Suprapubic skin (tissue), 4 donors: ENCODE measurements around the gene CNNM2. TPM values are rescaled to one million over a fixed set of nuclear protein-coding genes. Genes with fewer than 3 reads are reported as not detected.

Source experiments
- DNase-seq, 2 donors: peaks; one replicate each; pipeline ENCODE4 v3.0.0-alpha.2; 2019; ENCODE audit warnings: low spot score in 2 of 2
- H3K27ac ChIP-seq: fragments of 200-600 bp; sonication (generic); one replicate; pipeline ENCODE4 v1.5.1; 2019
- H3K27me3 ChIP-seq: fragments of 200-600 bp; sonication (generic); one replicate; pipeline ENCODE4 v1.5.1; 2019
- H3K36me3 ChIP-seq: fragments of 200-600 bp; sonication (generic); one replicate; pipeline ENCODE4 v1.5.1; 2019
- H3K4me1 ChIP-seq: fragments of 200-600 bp; sonication (generic); one replicate; pipeline ENCODE4 v1.5.1; 2019
- H3K4me3 ChIP-seq: fragments of 200-600 bp; sonication (generic); one replicate; pipeline ENCODE4 v1.5.1; 2019; ENCODE audit warnings: mild to moderate bottlenecking
- H3K9me3 ChIP-seq: fragments of 200-600 bp; sonication (generic); one replicate; pipeline ENCODE4 v1.5.1; 2019
- CTCF ChIP-seq, 2 donors: fragments of 200-600 bp in 1 of 2; fragments of 450-650 bp in 1 of 2; sonication (generic) in 1 of 2; IDR thresholded peaks; one replicate each; pipeline ENCODE4 v1.5.1; 2016 to 2019; ENCODE audit warnings: antibody characterized with exemption in 2 of 2, mild to moderate bottlenecking in 1 of 2, moderate library complexity in 1 of 2
- EP300 ChIP-seq: sonication (generic); formaldehyde crosslinking; IDR thresholded peaks from one replicate; pipeline ENCODE4 v1.6.1; 2017; ENCODE audit warnings: antibody characterized with exemption
- POLR2A ChIP-seq, 2 donors: fragments of 450-650 bp; IDR thresholded peaks; one replicate each; pipeline ENCODE4 v1.6.1; 2017; ENCODE audit warnings: antibody characterized with exemption in 2 of 2, mild to moderate bottlenecking in 2 of 2, moderate library complexity in 2 of 2
- POLR2AphosphoS5 ChIP-seq, 3 donors: sonication (generic); formaldehyde crosslinking; IDR thresholded peaks; one replicate each; pipeline ENCODE4 v1.6.1; 2017; ENCODE audit warnings: antibody characterized with exemption in 3 of 3
- WGBS: methylation state at CpG from one replicate; pipeline ENCODE4 v1.1.5; 2018; 5-methylcytosine and 5-hydroxymethylcytosine counted together
- total RNA-seq, 4 donors: library from RNA; depleted of rRNA; stranded (reverse); fragments of >200 nt; gene quantifications; one replicate each; pipeline ENCODE4 v1.1.0, GENCODE V29; 2016

CNNM2 gene
- total RNA-seq, 4 donors from 2014 or later, result 8.7 to 16.9 (median 12.9) TPM

GRCh38 chr10:102982296-102982695 lies 64.2 kb downstream of the CNNM2 start:
- H3K36me3 ChIP-seq, result no peaks in the 10 kb centered on the region
- H3K9me3 ChIP-seq, result no peaks in the 10 kb centered on the region
- no peak overlapping the region for H3K4me3 ChIP-seq
- TF ChIP-seq POLR2A (IDR thresholded peaks at IDR 0.05), result no peak
- TF ChIP-seq POLR2AphosphoS5 (IDR thresholded peaks at IDR 0.05), result no peak
- TF ChIP-seq EP300, result no peak
- no peak for TF ChIP-seq CTCF (IDR thresholded peaks at IDR 0.05)
- DNase-seq, result no peak
- peaks cover 12% of the 10 kb centered on the region for H3K4me1 ChIP-seq
- no peaks in the 10 kb centered on the region for H3K27me3 ChIP-seq
- WGBS, result 55% methylated on average over 2 of the region's 2 CpGs
- H3K27ac ChIP-seq, result no peak overlapping the region

GRCh38 chr10:102984086-102984485 lies 66.0 kb downstream of the CNNM2 start:
- WGBS, result 97% methylated on average over 1 of the region's 1 CpG
- DNase-seq, result no peak
- H3K4me1 ChIP-seq, result peaks cover 12% of the 10 kb centered on the region
- TF ChIP-seq CTCF (IDR thresholded peaks at IDR 0.05) (no peak), POLR2A (IDR thresholded peaks at IDR 0.05) (no peak), POLR2AphosphoS5 (IDR thresholded peaks at IDR 0.05) (no peak), EP300 (no peak)
- no peak overlapping the region for H3K4me3 ChIP-seq
- no peaks in the 10 kb centered on the region for H3K27me3 ChIP-seq
- H3K36me3 ChIP-seq, result no peaks in the 10 kb centered on the region
- H3K9me3 ChIP-seq, result no peaks in the 10 kb centered on the region
- no peak overlapping the region for H3K27ac ChIP-seq

- no peak overlapping the region for H3K27ac ChIP-seq
- H3K4me1 ChIP-seq, result peaks cover 12% of the 10 kb centered on the region
- H3K4me3 ChIP-seq, result no peak overlapping the region
- H3K9me3 ChIP-seq, result no peaks in the 10 kb centered on the region
- 84% methylated on average over 1 of the region's 1 CpG for WGBS
- H3K27me3 ChIP-seq, result no peaks in the 10 kb centered on the region
- no peak for DNase-seq
- no peaks in the 10 kb centered on the region for H3K36me3 ChIP-seq
- no peak for TF ChIP-seq POLR2A (IDR thresholded peaks at IDR 0.05)
- TF ChIP-seq POLR2AphosphoS5 (IDR thresholded peaks at IDR 0.05), result no peak
- no peak for TF ChIP-seq EP300
- TF ChIP-seq CTCF (IDR thresholded peaks at IDR 0.05), result no peak
Observed at GRCh38 chr10:102985811-102986210, 67.7 kb downstream of the CNNM2 start.

- DNase-seq, result no peak
- Histone ChIP-seq H3K27me3 (no peaks in the 10 kb centered on the region), H3K9me3 (no peaks in the 10 kb centered on the region), H3K36me3 (no peaks in the 10 kb centered on the region), H3K27ac (no peak overlapping the region), H3K4me1 (peaks cover 12% of the 10 kb centered on the region), H3K4me3 (no peak overlapping the region)
- 62% methylated on average over 8 of the region's 8 CpGs for WGBS
- TF ChIP-seq POLR2A (IDR thresholded peaks at IDR 0.05), result no peak
- TF ChIP-seq CTCF (IDR thresholded peaks at IDR 0.05), result no peak
- TF ChIP-seq POLR2AphosphoS5 (IDR thresholded peaks at IDR 0.05), result no peak
- no peak for TF ChIP-seq EP300
Observed at GRCh38 chr10:102988404-102989314, 70.6 kb downstream of the CNNM2 start.

- no peaks in the 10 kb centered on the region for H3K27me3 ChIP-seq
- no peaks in the 10 kb centered on the region for H3K4me1 ChIP-seq
- TF ChIP-seq POLR2AphosphoS5 (IDR thresholded peaks at IDR 0.05) (no peak), CTCF (IDR thresholded peaks at IDR 0.05) (no peak), POLR2A (IDR thresholded peaks at IDR 0.05) (no peak), EP300 (no peak)
- DNase-seq, result no peak
- 85% methylated on average over 5 of the region's 5 CpGs for WGBS
- no peaks in the 10 kb centered on the region for H3K9me3 ChIP-seq
- H3K4me3 ChIP-seq, result no peak overlapping the region
- no peaks in the 10 kb centered on the region for H3K36me3 ChIP-seq
- H3K27ac ChIP-seq, result no peak overlapping the region
Observed at GRCh38 chr10:102994531-102995295, 76.6 kb downstream of the CNNM2 start.
